SU-DHL-6 (cell line): ENCODE measurements around the gene ARHGAP27.

ENCODE experiments used
- EZH2phosphoT487 ChIP-seq: fragments of 200-600 bp; sonication (generic), shearing (Covaris generic); conservative IDR thresholded peaks from 2 replicates; pipeline ENCODE4 v1.6.1; 2018; ENCODE audit warnings: mild to moderate bottlenecking, antibody characterized with exemption, low read length, moderate library complexity, mixed read lengths
- TF ChIP-seq, protein P1 (sequence below): fragments of 200-600 bp; sonication (generic); IDR thresholded peaks from one replicate; pipeline ENCODE4 v1.5.1; 2017; ENCODE audit warnings: antibody characterized with exemption, mild to moderate bottlenecking, low read length, moderate library complexity; ENCODE audit not compliant: insufficient read depth, poor library complexity, severe bottlenecking

DNA sequence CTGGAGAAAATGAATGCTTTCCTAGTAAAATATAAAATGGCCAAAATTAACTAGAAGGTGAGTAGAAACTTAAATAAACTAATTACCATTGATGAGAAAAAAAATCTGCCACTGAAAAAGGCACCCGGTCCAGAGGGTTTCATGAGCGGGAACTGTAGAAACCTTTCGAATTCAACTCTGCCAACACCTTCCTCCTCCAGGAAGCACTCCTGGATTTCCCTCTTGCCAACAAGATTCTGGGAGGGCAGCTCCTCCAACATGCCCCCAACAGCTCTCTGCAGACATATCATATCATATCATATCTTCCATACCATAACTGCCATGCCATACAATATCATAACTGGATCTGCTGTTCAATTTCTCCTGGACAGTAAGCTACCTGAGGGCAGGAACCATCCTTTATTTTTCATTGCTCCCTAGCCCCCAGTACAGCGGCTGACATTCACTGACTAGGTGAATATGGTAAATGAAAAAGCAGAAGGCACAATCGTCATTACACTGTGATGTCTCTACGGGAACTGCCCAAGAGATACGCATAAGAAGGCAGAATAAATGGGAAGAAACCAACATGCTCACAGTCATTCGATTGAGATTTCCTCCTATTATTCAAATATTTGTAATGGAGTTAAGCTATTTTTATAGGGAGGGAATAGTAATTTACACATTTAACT, 9.2 kb downstream of the ARHGAP27 start:
- TF ChIP-seq, protein P1, sequence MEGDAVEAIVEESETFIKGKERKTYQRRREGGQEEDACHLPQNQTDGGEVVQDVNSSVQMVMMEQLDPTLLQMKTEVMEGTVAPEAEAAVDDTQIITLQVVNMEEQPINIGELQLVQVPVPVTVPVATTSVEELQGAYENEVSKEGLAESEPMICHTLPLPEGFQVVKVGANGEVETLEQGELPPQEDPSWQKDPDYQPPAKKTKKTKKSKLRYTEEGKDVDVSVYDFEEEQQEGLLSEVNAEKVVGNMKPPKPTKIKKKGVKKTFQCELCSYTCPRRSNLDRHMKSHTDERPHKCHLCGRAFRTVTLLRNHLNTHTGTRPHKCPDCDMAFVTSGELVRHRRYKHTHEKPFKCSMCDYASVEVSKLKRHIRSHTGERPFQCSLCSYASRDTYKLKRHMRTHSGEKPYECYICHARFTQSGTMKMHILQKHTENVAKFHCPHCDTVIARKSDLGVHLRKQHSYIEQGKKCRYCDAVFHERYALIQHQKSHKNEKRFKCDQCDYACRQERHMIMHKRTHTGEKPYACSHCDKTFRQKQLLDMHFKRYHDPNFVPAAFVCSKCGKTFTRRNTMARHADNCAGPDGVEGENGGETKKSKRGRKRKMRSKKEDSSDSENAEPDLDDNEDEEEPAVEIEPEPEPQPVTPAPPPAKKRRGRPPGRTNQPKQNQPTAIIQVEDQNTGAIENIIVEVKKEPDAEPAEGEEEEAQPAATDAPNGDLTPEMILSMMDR, result no peak
- no peak for TF ChIP-seq EZH2phosphoT487
